OCI-LY7 (cell line): ENCODE measurements around the gene LRRC36.

ENCODE experiments used
- EZH2phosphoT487 ChIP-seq: fragments of 200-600 bp; sonication (generic); IDR thresholded peaks from 2 replicates; pipeline ENCODE4 v1.6.1; 2018; ENCODE audit warnings: low read depth, borderline replicate concordance, mild to moderate bottlenecking, mixed run types, antibody characterized with exemption, low read length, moderate library complexity, mixed read lengths
- TF ChIP-seq, protein P1 (sequence below): fragments of 200-600 bp; sonication (generic); conservative IDR thresholded peaks from 2 replicates; pipeline ENCODE4 v1.5.1; 2014; ENCODE audit warnings: mild to moderate bottlenecking, antibody characterized with exemption, low read length, moderate library complexity, mixed read lengths

DNA sequence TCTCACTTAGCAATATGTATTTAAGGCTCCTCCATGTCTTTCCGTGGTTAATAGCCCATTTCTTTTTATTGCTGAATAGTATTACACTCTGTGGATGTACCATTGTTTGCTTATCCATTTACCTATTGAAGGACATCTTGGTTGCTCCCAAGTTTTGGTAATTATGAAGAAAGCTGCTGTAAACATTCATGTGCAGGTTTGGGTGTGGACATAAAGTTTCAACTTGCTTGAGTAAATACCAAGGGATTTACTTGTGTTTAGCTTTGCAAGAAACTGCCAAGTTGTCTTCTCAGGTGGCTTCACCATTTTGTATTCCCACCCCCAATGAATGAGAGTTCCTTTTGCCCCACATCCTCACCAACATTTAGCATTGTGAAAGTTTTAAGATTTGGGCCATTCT, 9.5 kb downstream of the LRRC36 start:
- TF ChIP-seq, protein P1, sequence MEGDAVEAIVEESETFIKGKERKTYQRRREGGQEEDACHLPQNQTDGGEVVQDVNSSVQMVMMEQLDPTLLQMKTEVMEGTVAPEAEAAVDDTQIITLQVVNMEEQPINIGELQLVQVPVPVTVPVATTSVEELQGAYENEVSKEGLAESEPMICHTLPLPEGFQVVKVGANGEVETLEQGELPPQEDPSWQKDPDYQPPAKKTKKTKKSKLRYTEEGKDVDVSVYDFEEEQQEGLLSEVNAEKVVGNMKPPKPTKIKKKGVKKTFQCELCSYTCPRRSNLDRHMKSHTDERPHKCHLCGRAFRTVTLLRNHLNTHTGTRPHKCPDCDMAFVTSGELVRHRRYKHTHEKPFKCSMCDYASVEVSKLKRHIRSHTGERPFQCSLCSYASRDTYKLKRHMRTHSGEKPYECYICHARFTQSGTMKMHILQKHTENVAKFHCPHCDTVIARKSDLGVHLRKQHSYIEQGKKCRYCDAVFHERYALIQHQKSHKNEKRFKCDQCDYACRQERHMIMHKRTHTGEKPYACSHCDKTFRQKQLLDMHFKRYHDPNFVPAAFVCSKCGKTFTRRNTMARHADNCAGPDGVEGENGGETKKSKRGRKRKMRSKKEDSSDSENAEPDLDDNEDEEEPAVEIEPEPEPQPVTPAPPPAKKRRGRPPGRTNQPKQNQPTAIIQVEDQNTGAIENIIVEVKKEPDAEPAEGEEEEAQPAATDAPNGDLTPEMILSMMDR: no peak
- no peak for TF ChIP-seq EZH2phosphoT487
